Measurements from ENCODE around the gene NQO2.

- TF ChIP-seq EZH2 (IDR thresholded peaks at IDR 0.05; ENCODE audit: borderline replicate concordance, low read depth, low read length, severe bottlenecking), result no peak
- TF ChIP-seq CTCF (IDR thresholded peaks at IDR 0.05; ENCODE audit: borderline replicate concordance, extremely low read depth, low read length, poor library complexity, severe bottlenecking), result no peak
Observed at GRCh38 chr6:3005874-3006273, 6.2 kb downstream of the NQO2 start.

All from DND-41 (cell line).